Nephron progenitor cell (in vitro differentiated cells): ENCODE data around the gene FAM171A1.

Experiments used
- DNase-seq: peaks from one replicate; pipeline ENCODE4 v3.0.0; 2021
- H3K27ac Mint-ChIP-seq: 2 replicates; pipeline ENCODE4 v1.8.0; 2021; ENCODE audit warnings: mild to moderate bottlenecking, moderate library complexity, mixed read lengths
- H3K27me3 Mint-ChIP-seq: 2 replicates; pipeline ENCODE4 v1.8.0; 2021; ENCODE audit warnings: mild to moderate bottlenecking, low read depth, mixed read lengths; ENCODE audit not compliant: poor library complexity
- H3K36me3 Mint-ChIP-seq: 2 replicates; pipeline ENCODE4 v1.8.0; 2021; ENCODE audit warnings: low read depth, mixed read lengths
- H3K4me1 Mint-ChIP-seq: 2 replicates; pipeline ENCODE4 v1.8.0; 2021; ENCODE audit warnings: mixed read lengths
- H3K4me3 Mint-ChIP-seq: 2 replicates; pipeline ENCODE4 v1.8.0; 2021; ENCODE audit warnings: mild to moderate bottlenecking, moderate library complexity, mixed read lengths
- H3K9me3 Mint-ChIP-seq: 2 replicates; pipeline ENCODE4 v1.8.0; 2021; ENCODE audit warnings: mild to moderate bottlenecking, moderate library complexity, mixed read lengths
- CTCF ChIP-seq: fragments of 200-600 bp; sonication (generic); IDR thresholded peaks from 2 replicates; pipeline ENCODE4 v1.5.0; 2021; ENCODE audit warnings: antibody characterized with exemption

FAM171A1 gene

GRCh38 chr10:15321431-15322341 lies 49.4 kb downstream of the FAM171A1 start:
- H3K27ac Mint-ChIP-seq, result no peak overlapping the region
- no peak for TF ChIP-seq CTCF
- peaks cover 25% of the 10 kb centered on the region for H3K4me1 Mint-ChIP-seq

GRCh38 chr10:15320522-15321203 lies 50.4 kb downstream of the FAM171A1 start:
- Mint-ChIP-seq H3K4me1 (peaks cover 23% of the 10 kb centered on the region), H3K4me3 (no peak overlapping the region), H3K36me3 (peaks cover 52% of the 10 kb centered on the region), H3K27me3 (no peaks in the 10 kb centered on the region), H3K9me3 (peaks cover 9% of the 10 kb centered on the region), H3K27ac (no peak overlapping the region)
- no peak for DNase-seq
- TF ChIP-seq CTCF, result no peak

More at GRCh38 chr10:15321431-15322341, 49.4 kb downstream of the FAM171A1 start:
- no peak for DNase-seq
- Mint-ChIP-seq H3K27me3 (no peaks in the 10 kb centered on the region), H3K4me3 (no peak overlapping the region), H3K9me3 (peaks cover 9% of the 10 kb centered on the region), H3K36me3 (peaks cover 48% of the 10 kb centered on the region)

- Mint-ChIP-seq H3K27ac (no peak overlapping the region), H3K27me3 (no peaks in the 10 kb centered on the region), H3K9me3 (peaks cover 9% of the 10 kb centered on the region), H3K36me3 (peaks cover 53% of the 10 kb centered on the region), H3K4me1 (peaks cover 19% of the 10 kb centered on the region), H3K4me3 (no peak overlapping the region)
- TF ChIP-seq CTCF, result no peak
- no peak for DNase-seq
These were observed 51.0 kb downstream of the FAM171A1 start for GRCh38 chr10:15320118-15320517.

- no peak for DNase-seq
- H3K4me1 Mint-ChIP-seq, result peaks cover 24% of the 10 kb centered on the region
These were observed 54.1 kb downstream of the FAM171A1 start for GRCh38 chr10:15316871-15317464.

GRCh38 chr10:15316145-15316544 lies 54.9 kb downstream of the FAM171A1 start:
- Mint-ChIP-seq H3K36me3 (peaks cover 55% of the 10 kb centered on the region), H3K9me3 (peaks cover 9% of the 10 kb centered on the region), H3K27me3 (no peaks in the 10 kb centered on the region), H3K4me3 (no peak overlapping the region), H3K4me1 (peaks cover 32% of the 10 kb centered on the region), H3K27ac (peak overlapping the region; percentile 67)
- no peak for TF ChIP-seq CTCF
- DNase-seq, result no peak

More at GRCh38 chr10:15316871-15317464, 54.1 kb downstream of the FAM171A1 start:
- peak overlapping the region; percentile 60 for H3K27ac Mint-ChIP-seq
- no peak for TF ChIP-seq CTCF
- H3K4me3 Mint-ChIP-seq, result no peak overlapping the region
- H3K36me3 Mint-ChIP-seq, result peaks cover 55% of the 10 kb centered on the region
- peaks cover 9% of the 10 kb centered on the region for H3K9me3 Mint-ChIP-seq
- no peaks in the 10 kb centered on the region for H3K27me3 Mint-ChIP-seq
